HG03469 (cell line): Measurements from ENCODE around the gene ATXN2.
"Not testable (repeated sequence)": the region's sequence is repeated elsewhere in the genome, so short reads cannot be mapped to it uniquely, and the experiment has no call there.

Source experiments
- ATAC-seq: cut with Tn5 transposase; IDR thresholded peaks from one replicate; pipeline ENCODE4 v1.9.1; 2021; ENCODE audit warnings: mild to moderate bottlenecking, moderate library complexity, moderate number of reproducible peaks; ENCODE audit not compliant: unreplicated experiment

ATXN2 gene

GRCh38 chr12:111599453-111600204 lies 514 bp upstream of the ATXN2 start:
- peak; percentile 36 for ATAC-seq

GRCh38 chr12:111597831-111598636 lies 1.1 kb downstream of the ATXN2 start:
- ATAC-seq = no peak

GRCh38 chr12:111596985-111597830 lies 1.9 kb downstream of the ATXN2 start:
- ATAC-seq = no peak

GRCh38 chr12:111595341-111595835 lies 3.7 kb downstream of the ATXN2 start:
- not testable (repeated sequence) for ATAC-seq

GRCh38 chr12:111591399-111592010 lies 7.6 kb downstream of the ATXN2 start:
- not testable (repeated sequence) for ATAC-seq

GRCh38 chr12:111590552-111590951 lies 8.6 kb downstream of the ATXN2 start:
- ATAC-seq = no peak

- ATAC-seq = no peak
Observed at GRCh38 chr12:111589601-111590000, 9.5 kb downstream of the ATXN2 start.

- ATAC-seq = no peak
Observed at GRCh38 chr12:111588010-111588409, 11.1 kb downstream of the ATXN2 start.

GRCh38 chr12:111586986-111587385 lies 12.1 kb downstream of the ATXN2 start:
- ATAC-seq = no peak

- ATAC-seq = no peak
Observed at GRCh38 chr12:111585690-111586089, 13.4 kb downstream of the ATXN2 start.

GRCh38 chr12:111584959-111585358 lies 14.2 kb downstream of the ATXN2 start:
- ATAC-seq = no peak

GRCh38 chr12:111583506-111583905 lies 15.6 kb downstream of the ATXN2 start:
- not testable (repeated sequence) for ATAC-seq

- ATAC-seq = no peak
Observed at GRCh38 chr12:111582133-111582747, 16.9 kb downstream of the ATXN2 start.

- no peak for ATAC-seq
Observed at GRCh38 chr12:111581434-111582132, 17.5 kb downstream of the ATXN2 start.

- ATAC-seq = no peak
Observed at GRCh38 chr12:111580737-111581136, 18.4 kb downstream of the ATXN2 start.

- no peak for ATAC-seq
Observed at GRCh38 chr12:111580119-111580425, 19.0 kb downstream of the ATXN2 start.

GRCh38 chr12:111578971-111579340 lies 20.2 kb downstream of the ATXN2 start:
- no peak for ATAC-seq

GRCh38 chr12:111578276-111578970 lies 20.7 kb downstream of the ATXN2 start:
- ATAC-seq = no peak

GRCh38 chr12:111574797-111575443 lies 24.2 kb downstream of the ATXN2 start:
- no peak for ATAC-seq
